Activated CD4-positive, CD25-positive, alpha-beta regulatory T cell treated with anti-CD3 and anti-CD28 coated beads, Interleukin-2, amount 50 U/mL, for 72 hours (primary cell): Measurements from ENCODE around the gene MEGF11.
"Not testable (repeated sequence)": the region's sequence is repeated elsewhere in the genome, so short reads cannot be mapped to it uniquely, and the experiment has no call there.

Experiments
- DNase-seq: peaks from one replicate; pipeline ENCODE4 v3.0.0; 2021

Gene MEGF11

GRCh38 chr15:65907661-65908060 is 345.9 kb downstream of the MEGF11 start:
- DNase-seq = no peak

GRCh38 chr15:65906396-65906795 is 347.2 kb downstream of the MEGF11 start:
- no peak for DNase-seq

GRCh38 chr15:65904301-65904700 is 349.2 kb downstream of the MEGF11 start:
- DNase-seq = no peak

GRCh38 chr15:65903296-65904073 is 350.1 kb downstream of the MEGF11 start:
- no peak for DNase-seq

- DNase-seq = no peak
Measured at GRCh38 chr15:65902373-65902772, 351.2 kb downstream of the MEGF11 start.

GRCh38 chr15:65901836-65902235 is 351.7 kb downstream of the MEGF11 start:
- DNase-seq = no peak

GRCh38 chr15:65901336-65901735 is 352.2 kb downstream of the MEGF11 start:
- no peak for DNase-seq

- DNase-seq = no peak
Measured at GRCh38 chr15:65900488-65900887, 353.1 kb downstream of the MEGF11 start.

- no peak for DNase-seq
Measured at GRCh38 chr15:65896236-65896635, 357.3 kb downstream of the MEGF11 start.

- DNase-seq = no peak
Measured at GRCh38 chr15:65893060-65893459, 360.5 kb downstream of the MEGF11 start.

- DNase-seq = no peak
Measured at GRCh38 chr15:65888981-65889380, 364.6 kb downstream of the MEGF11 start.

GRCh38 chr15:65887565-65887964 is 366.0 kb downstream of the MEGF11 start:
- no peak for DNase-seq

- no peak for DNase-seq
Measured at GRCh38 chr15:65885668-65886218, 367.8 kb downstream of the MEGF11 start.

- no peak for DNase-seq
Measured at GRCh38 chr15:65884511-65884910, 369.0 kb downstream of the MEGF11 start.

- no peak for DNase-seq
Measured at GRCh38 chr15:65883571-65883970, 370.0 kb downstream of the MEGF11 start.

- no peak for DNase-seq
Measured at GRCh38 chr15:65881766-65882434, 371.6 kb downstream of the MEGF11 start.

- no peak for DNase-seq
Measured at GRCh38 chr15:65877749-65878148, 375.8 kb downstream of the MEGF11 start.

GRCh38 chr15:65875458-65875857 is 378.1 kb downstream of the MEGF11 start:
- DNase-seq = no peak

GRCh38 chr15:65873256-65873655 is 380.3 kb downstream of the MEGF11 start:
- no peak for DNase-seq

- not testable (repeated sequence) for DNase-seq
Measured at GRCh38 chr15:65872596-65872995, 381.0 kb downstream of the MEGF11 start.

- not testable (repeated sequence) for DNase-seq
Measured at GRCh38 chr15:65871886-65872285, 381.7 kb downstream of the MEGF11 start.

- no peak for DNase-seq
Measured at GRCh38 chr15:65870889-65871533, 382.5 kb downstream of the MEGF11 start.
